SIG-M5 treated with dmso at 0.1 percent for 504 hours (cell line): ENCODE data around the gene COPZ1.

Experiments used
- DNase-seq: peaks from one replicate; lab custom pipeline; 2025; ENCODE audit not compliant: unreplicated experiment; lab: John Stamatoyannopoulos, UW

Gene COPZ1

DNA sequence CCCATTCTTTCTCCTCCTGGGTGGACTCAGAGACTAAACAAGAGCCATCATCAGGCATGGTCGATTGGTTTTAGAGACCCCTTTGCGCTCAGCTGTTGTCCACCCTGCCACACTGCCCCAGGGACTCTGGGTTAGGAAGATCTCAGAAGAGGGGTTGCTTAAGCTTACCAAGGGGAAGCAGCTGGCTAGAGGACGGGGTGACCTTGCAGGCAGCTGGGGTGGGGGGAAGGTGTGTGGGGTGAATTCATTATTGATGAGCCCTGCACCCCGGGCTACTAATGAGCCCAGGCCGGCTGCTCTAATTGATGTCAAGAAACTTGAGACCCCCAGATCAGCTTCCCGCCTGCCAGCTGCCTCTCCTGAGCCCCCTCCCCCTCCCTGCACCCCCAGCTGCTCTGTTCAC lies 68.3 kb downstream of the COPZ1 start:
- no peak for DNase-seq

DNA sequence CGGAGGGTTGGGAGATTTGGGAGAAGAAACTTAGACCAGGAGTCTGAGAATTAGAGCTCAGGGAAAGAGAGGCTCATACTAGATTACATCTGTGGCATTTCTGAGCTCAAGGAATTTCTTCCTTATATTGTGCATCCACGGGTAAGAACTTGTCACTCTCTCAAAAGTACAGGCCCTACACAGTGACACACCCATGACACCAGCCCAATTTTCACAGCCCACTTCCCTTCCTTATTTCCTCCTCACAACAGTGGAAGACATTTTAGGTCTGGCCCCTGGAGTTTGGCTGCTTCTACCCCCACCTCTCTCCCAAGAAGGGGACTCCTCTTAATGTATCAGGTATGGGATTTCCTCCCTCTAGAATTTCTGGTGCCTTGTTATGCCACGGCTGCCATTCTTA lies 68.8 kb downstream of the COPZ1 start:
- peak; percentile 40 for DNase-seq

DNA sequence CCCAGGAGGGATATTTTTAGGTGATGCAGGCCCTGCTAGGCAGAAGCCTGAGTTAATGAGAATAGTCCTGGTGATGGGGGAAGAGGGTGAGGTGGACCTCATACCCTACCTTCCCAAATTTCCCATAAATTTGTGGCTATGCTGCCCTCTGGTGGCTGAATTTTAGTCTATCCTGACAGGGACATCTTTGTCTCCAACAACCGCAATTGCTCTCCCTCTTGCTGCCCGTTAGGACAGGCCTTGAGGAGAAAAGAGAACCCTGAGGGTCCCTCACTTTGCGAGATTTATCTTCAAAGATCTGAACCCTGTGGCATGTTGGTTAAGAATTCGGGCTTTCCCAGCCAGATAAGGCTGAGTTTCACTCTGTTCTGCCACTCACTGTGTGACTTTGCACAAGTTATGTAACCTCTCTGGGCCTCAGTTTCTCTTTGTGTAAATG lies 69.4 kb downstream of the COPZ1 start:
- peak; percentile 61 for DNase-seq

DNA sequence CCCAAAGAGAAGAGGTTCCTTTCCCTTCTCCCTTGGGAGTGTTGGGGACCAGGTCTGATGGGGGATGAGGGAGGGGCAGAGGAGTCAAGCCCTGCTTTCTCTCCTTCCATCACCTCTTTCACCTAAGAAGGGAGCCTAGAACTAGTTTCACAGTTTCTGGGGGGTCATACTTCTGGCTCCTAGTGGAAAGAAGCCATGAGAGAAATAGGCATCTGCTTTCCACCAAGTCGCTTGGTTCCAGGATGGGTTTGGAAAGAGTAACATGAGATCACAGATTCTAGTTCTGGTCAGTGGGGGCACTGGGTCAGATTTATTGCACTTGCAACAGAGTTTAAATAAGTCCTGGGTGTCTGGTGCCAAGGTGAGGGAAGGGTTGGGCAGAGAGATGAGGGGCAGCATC lies 70.1 kb downstream of the COPZ1 start:
- DNase-seq = no peak

DNA sequence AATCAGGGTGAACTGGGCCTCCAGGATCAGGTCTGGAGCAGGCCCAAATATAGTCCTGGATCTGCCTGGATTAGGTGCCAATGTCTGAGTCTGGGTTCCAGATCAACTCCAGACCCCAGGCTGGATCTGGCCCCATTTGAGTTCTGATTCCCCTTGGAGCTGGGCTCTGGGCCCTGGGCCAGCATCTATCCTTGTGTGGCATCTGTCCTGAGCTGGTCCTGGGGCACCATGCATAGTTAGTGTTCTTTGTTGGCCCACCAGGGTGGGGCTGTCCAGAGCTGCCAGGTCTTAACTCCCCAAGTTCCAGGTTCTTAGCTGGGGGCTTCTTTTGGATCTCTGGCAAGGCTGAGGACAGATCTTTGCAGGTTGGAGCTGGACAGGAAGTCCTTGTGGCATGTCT lies 70.6 kb downstream of the COPZ1 start:
- DNase-seq = no peak

DNA sequence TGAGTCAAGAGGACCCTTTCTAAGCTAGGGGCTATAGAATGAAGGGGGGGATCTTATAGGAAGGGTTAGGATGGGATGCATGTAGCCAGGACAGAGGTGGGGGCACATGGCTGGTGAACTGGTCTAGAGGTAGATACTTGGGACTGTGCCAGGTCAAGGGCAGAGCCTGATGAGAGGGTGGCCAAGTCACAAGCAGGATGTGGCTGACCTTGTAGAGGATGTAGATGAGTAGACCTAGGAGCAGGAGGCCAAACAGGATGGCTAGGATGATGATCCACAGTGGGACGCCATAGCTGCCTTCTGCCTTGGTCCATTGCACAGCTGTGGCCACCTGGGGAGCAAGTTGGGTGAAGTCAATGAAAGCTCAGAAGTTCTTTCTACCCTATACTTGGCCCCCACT lies 72.2 kb downstream of the COPZ1 start:
- DNase-seq = no peak

DNA sequence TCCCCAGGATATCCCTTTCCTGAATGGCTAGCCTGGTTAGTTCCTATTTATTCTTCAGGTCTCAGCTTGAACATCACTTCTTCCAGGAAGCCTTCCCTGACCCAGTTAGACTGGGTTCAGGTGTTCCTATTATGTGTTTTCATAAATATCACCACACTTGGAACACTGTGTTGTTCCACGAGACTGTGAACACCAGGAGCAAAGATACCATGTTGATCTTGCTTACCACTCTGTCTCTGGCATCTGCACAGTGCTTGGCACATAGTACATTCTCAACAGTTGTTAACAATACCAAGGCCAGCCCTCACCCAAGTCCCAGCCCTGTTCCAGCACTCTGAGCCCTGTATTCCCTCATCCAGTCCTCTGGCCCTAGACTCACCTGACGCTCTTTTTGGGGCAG lies 73.3 kb downstream of the COPZ1 start:
- no peak for DNase-seq

DNA sequence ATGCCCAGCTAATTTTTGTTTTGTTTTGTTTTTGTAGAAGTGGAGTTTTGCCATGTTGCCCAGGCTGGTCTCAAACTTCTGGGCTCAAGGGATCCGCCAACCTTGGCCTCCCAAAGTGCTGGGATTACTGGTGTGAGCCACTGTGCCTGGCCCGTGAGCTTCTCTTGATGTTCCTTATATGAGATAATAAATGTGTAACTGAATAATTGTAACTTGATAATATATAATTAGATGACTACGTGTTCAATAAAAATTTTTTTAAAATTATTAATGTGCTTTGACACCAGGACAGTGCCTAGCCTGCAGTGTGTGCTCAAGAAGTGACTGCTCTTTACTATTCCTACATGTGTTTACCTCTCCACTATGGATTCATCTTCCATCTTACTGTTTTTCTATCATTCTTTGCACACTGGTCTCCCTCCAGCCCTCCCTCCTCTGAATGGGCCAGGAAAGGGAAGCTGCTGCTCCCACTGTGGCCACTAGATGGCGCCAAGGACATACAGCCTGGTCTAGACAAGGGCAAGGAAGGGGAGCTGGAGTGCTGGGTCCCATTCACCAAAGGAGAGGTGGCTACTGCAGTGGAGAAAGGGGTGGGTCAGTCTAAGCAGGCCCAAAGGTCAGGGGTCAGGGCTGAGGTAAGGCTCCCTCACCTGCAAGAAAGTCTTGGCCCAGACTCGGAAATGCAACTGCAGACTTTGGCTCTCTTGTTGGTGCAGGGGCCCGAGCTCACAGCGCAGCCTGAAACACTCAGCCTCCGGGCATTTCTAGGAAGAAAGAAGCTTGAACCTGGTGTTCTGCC lies 74.3 kb downstream of the COPZ1 start:
- peak; percentile 73 for DNase-seq

DNA sequence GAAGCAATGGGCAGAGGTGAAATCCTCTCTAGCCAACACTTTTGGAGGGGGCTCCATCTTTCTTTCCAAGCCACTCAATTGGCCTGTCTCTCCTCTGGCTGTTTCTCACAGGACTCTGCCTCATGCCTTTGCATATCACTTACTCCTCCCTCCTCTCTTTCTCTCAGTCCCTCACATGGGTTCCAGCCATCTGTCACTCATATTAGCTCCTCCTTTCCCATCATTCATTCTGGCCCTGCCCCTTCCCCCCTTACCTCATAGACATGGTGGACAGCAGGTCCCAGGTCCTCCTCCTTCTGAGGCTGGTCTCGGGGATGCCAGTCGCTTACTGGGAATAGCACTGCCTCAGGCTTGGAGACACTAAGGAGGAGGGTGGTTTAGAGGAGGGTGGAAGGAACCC lies 76.2 kb downstream of the COPZ1 start:
- no peak for DNase-seq
